A549 treated with dexamethasone at 1 μM for 4 hours (cell line): ENCODE measurements around the gene CHRM5. TPM values are rescaled to one million over a fixed set of nuclear protein-coding genes. Genes with fewer than 3 reads are reported as not detected.

Source experiments
- total RNA-seq: library from RNA; stranded (reverse); fragments of 200-300 nt; extraction: Qiagen RNA extraction; gene quantifications from 5 replicates; pipeline ENCODE4 v1.2.3, GENCODE V29; 2022

Gene CHRM5, protein sequence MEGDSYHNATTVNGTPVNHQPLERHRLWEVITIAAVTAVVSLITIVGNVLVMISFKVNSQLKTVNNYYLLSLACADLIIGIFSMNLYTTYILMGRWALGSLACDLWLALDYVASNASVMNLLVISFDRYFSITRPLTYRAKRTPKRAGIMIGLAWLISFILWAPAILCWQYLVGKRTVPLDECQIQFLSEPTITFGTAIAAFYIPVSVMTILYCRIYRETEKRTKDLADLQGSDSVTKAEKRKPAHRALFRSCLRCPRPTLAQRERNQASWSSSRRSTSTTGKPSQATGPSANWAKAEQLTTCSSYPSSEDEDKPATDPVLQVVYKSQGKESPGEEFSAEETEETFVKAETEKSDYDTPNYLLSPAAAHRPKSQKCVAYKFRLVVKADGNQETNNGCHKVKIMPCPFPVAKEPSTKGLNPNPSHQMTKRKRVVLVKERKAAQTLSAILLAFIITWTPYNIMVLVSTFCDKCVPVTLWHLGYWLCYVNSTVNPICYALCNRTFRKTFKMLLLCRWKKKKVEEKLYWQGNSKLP
- 0.04 TPM in 1 of 5 replicates, not detected in the others for total RNA-seq

GRCh38 chr15:33968224-33968623 lies at the start of gene CHRM5:
CHRM5 (plus strand) TSS chr15:33968497; CDS start chr15:34062718, 94,221 bp downstream.

GRCh38 chr15:34038871-34039789 lies 70.8 kb downstream of the CHRM5 start, which contains the start of gene AVEN:
AVEN (minus strand) TSS chr15:34039204; CDS start chr15:34039046, 158 bp downstream.

GRCh38 chr15:34101366-34102174 lies 133.3 kb downstream of the CHRM5 start, which contains the start of the genes EMC7 and PGBD4:
EMC7 (minus strand) TSS chr15:34101862; CDS start chr15:34101839, 23 bp downstream.
PGBD4 (plus strand) TSS chr15:34102083; CDS start chr15:34102532, 449 bp downstream.

Other genes starting within 250 kb of the CHRM5 start
- 21.2 to 22.7 TPM (median 21.8 TPM) in 5 replicates for gene AVEN, start 70.7 kb downstream of the CHRM5 start, total RNA-seq
- 133 to 147 TPM (median 138 TPM) in 5 replicates for gene EMC7, start 133.4 kb downstream of the CHRM5 start, total RNA-seq
- 1.3 to 1.7 TPM (median 1.6 TPM) in 5 replicates for gene PGBD4, start 133.6 kb downstream of the CHRM5 start, total RNA-seq
- 27.2 to 33.4 TPM (median 30.9 TPM) in 5 replicates for gene KATNBL1, start 241.6 kb downstream of the CHRM5 start, total RNA-seq